Esophagus muscularis mucosa (tissue), 4 donors: ENCODE measurements around the gene DKC1. TPM values are rescaled to one million over a fixed set of nuclear protein-coding genes. Genes with fewer than 3 reads are reported as not detected.

Experiments
- DNase-seq: peaks from one replicate; pipeline ENCODE4 v3.0.0-alpha.2; 2017; ENCODE audit errors: extremely low spot score
- H3K27ac ChIP-seq, 4 donors: fragments of 200-600 bp; sonication (generic); replicated peaks in 1 of 4; 1 replicate in 3 of 4; 2 replicates in 1 of 4; pipeline ENCODE4 v1.5.1; 2016 to 2019; ENCODE audit warnings: mild to moderate bottlenecking in 1 of 4
- H3K27me3 ChIP-seq, 4 donors: fragments of 200-600 bp; sonication (generic); one replicate each; pipeline versions ENCODE4 v1.5.1 to v1.6.0; 2016 to 2019
- H3K36me3 ChIP-seq, 4 donors: fragments of 200-600 bp; sonication (generic); one replicate each; pipeline ENCODE4 v1.5.1; 2016 to 2019
- H3K4me1 ChIP-seq, 4 donors: fragments of 200-600 bp; sonication (generic); one replicate each; pipeline ENCODE4 v1.5.1; 2016 to 2019
- H3K4me3 ChIP-seq, 4 donors: fragments of 200-600 bp; sonication (generic); 1 replicate in 2 of 4; 2 replicates in 2 of 4; pipeline ENCODE4 v1.5.1; 2016 to 2019; ENCODE audit warnings: mild to moderate bottlenecking in 4 of 4, moderate library complexity in 1 of 4
- H3K9me3 ChIP-seq, 4 donors: fragments of 200-600 bp; sonication (generic); 1 replicate in 3 of 4; 2 replicates in 1 of 4; pipeline ENCODE4 v1.5.1; 2016 to 2019
- EP300 ChIP-seq: sonication (generic); formaldehyde crosslinking; IDR thresholded peaks from one replicate; pipeline ENCODE4 v1.6.1; 2017; ENCODE audit warnings: antibody characterized with exemption
- POLR2A ChIP-seq: fragments of 450-650 bp; IDR thresholded peaks from one replicate; pipeline ENCODE4 v1.6.1; 2017; ENCODE audit warnings: antibody characterized with exemption, moderate library complexity, mild to moderate bottlenecking, low read depth
- POLR2AphosphoS5 ChIP-seq, 2 donors: sonication (generic); formaldehyde crosslinking; IDR thresholded peaks; one replicate each; pipeline ENCODE4 v1.6.1; 2017; ENCODE audit warnings: antibody characterized with exemption in 2 of 2
- WGBS: methylation state at CpG from one replicate; pipeline ENCODE4 v1.1.5; 2018; 5-methylcytosine and 5-hydroxymethylcytosine counted together
- intact Hi-C: fragments of 100-400 bp; cut with DNase I; formaldehyde crosslinking; loops from one replicate; pipeline ENCODE4 v1.15.1; 2023
- total RNA-seq, 4 donors: library from RNA; depleted of rRNA; stranded (reverse); fragments of >200 nt; gene quantifications; one replicate each; pipeline versions ENCODE4 v1.1.0 to v1.2.1, GENCODE V29; 2016
- TF ChIP-seq, protein P1 (sequence below), 3 experiments: fragments of 200-600 bp in 2 of 3; fragments of 450-650 bp in 1 of 3; sonication (generic) in 2 of 3; IDR thresholded peaks; one replicate each; pipeline ENCODE4 v1.5.1; 2017 to 2019; ENCODE audit warnings: antibody characterized with exemption in 3 of 3, mild to moderate bottlenecking in 2 of 3, moderate library complexity in 1 of 3

The DKC1 gene
- total RNA-seq, 4 donors from 2014 or later: 18.3 to 29.9 (median 24.9) TPM

DNA sequence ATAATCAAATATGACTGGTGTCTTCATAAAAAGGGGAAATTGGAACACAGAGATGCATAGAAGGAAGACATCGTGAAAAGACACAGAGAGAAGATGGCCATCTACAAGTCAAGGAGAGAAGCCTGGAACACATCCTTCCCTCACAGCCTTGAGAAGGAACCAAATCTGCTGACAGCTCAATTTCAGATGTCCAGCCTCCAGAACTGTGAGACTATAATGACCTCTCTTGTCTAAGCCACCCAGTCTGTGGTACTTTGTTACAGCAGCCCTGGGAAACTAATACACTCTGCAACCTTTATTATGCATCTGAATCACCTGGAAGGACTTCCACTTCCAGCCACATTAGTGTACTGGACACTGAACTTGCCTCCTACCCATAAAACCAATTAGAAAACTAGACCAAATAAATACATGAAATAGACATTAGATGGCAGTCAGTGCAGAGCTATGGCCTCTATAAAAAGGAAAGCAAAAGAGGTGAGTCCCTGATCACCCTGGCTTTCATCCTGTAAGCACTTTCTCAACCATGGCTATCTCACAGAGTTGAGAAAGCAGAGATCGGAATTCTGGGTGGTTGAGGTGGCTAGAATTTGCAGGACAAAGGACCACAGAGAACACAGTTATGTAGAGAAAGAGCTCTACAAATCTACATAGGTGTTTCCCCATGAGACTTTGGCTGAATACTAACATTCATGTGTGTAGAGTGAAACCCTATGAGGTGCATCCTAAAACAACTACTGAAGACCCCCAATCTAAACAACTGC, 37.5 kb upstream of the DKC1 start:
- 83% methylated on average over 2 of the region's 2 CpGs for WGBS
- H3K27me3 ChIP-seq: no peaks in the 10 kb centered on the region
- no peak overlapping the region for H3K4me3 ChIP-seq
- intact Hi-C loops: no loop called here
- peaks cover 47 to 59% (median 51%) of the 10 kb centered on the region in 4 donors for H3K4me1 ChIP-seq
- H3K9me3 ChIP-seq: no peaks in the 10 kb centered on the region
- no peak for TF ChIP-seq EP300
- no peak for TF ChIP-seq POLR2A
- no peak for TF ChIP-seq POLR2AphosphoS5 (IDR thresholded peaks at IDR 0.05)
- TF ChIP-seq, protein P1, sequence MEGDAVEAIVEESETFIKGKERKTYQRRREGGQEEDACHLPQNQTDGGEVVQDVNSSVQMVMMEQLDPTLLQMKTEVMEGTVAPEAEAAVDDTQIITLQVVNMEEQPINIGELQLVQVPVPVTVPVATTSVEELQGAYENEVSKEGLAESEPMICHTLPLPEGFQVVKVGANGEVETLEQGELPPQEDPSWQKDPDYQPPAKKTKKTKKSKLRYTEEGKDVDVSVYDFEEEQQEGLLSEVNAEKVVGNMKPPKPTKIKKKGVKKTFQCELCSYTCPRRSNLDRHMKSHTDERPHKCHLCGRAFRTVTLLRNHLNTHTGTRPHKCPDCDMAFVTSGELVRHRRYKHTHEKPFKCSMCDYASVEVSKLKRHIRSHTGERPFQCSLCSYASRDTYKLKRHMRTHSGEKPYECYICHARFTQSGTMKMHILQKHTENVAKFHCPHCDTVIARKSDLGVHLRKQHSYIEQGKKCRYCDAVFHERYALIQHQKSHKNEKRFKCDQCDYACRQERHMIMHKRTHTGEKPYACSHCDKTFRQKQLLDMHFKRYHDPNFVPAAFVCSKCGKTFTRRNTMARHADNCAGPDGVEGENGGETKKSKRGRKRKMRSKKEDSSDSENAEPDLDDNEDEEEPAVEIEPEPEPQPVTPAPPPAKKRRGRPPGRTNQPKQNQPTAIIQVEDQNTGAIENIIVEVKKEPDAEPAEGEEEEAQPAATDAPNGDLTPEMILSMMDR (IDR thresholded peaks at IDR 0.05): no peak
- DNase-seq: no peak
- H3K27ac ChIP-seq: peak overlapping the region in 3 of 4 donors; percentile 16 to 85 (median 48)
- H3K36me3 ChIP-seq: no peaks in the 10 kb centered on the region

DNA sequence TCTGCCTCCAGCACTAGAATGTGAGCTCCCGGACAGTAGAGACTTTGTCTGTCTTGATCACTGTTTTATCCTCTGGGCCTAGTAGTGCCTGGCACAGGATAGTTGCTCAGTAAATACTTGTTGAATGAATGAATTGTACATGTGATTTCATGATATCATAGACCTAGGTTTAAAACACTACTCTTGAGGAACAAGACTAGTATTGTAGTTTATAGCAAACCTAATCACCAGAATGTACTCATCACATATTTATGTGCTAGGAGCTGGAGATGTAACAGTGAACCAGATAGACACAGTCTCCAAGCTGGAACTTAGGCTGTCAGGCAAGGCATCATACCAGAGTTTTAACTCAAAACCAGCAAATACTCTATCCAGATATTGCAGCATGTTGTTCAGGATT, 35.2 kb upstream of the DKC1 start:
- no peak for DNase-seq

DNA sequence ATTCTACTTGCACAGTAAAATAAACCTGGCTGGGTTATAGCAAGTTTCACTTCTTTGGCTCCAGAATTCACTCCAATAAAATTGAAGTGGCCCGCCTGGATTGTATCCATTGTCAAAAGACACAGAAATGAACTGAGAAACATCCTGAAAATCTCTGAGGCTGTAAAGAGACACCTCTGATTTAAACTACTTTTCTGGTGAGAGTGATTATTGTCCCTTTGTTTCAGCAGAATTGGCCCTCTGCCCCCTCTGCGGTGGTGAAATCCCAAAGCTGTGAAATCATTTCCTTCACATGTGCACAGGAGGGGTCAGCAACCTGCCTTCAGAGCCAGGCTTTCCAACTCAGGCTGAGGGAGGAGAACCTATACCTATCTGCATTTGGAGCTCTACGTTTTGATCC, 34.8 kb upstream of the DKC1 start:
- Histone ChIP-seq H3K4me1 (peaks cover 72 to 86% (median 77%) of the 10 kb centered on the region in 4 donors), H3K4me3 (no peak overlapping the region), H3K36me3 (no peaks in the 10 kb centered on the region), H3K27ac (peak overlapping the region; percentile 71 to 86 (median 80)), H3K27me3 (no peaks in the 10 kb centered on the region), H3K9me3 (no peaks in the 10 kb centered on the region)
- intact Hi-C loops: no loop called here
- WGBS: 14% methylated on average over 3 of the region's 3 CpGs
- peak; percentile 93 for DNase-seq
- peak; percentile 54 to 61 for TF ChIP-seq POLR2AphosphoS5 (IDR thresholded peaks at IDR 0.05)
- TF ChIP-seq, protein P1 (IDR thresholded peaks at IDR 0.05): no peak

More for the DNA sequence above, 35.2 kb upstream of the DKC1 start:
- H3K27ac ChIP-seq: peak overlapping the region; percentile 71 to 86 (median 80)
- H3K4me1 ChIP-seq: peaks cover 69 to 82% (median 73%) of the 10 kb centered on the region in 4 donors
- no peak overlapping the region for H3K4me3 ChIP-seq
- whole genome bisulfite sequencing: 86% methylated on average over 1 of the region's 1 CpG
- no peaks in the 10 kb centered on the region for H3K36me3 ChIP-seq
- H3K9me3 ChIP-seq: no peaks in the 10 kb centered on the region
- intact Hi-C loops: no loop called here
- TF ChIP-seq, protein P1 (IDR thresholded peaks at IDR 0.05): no peak
- TF ChIP-seq POLR2A (no peak), EP300 (no peak), POLR2AphosphoS5 (IDR thresholded peaks at IDR 0.05) (no peak)
- H3K27me3 ChIP-seq: no peaks in the 10 kb centered on the region

DNA sequence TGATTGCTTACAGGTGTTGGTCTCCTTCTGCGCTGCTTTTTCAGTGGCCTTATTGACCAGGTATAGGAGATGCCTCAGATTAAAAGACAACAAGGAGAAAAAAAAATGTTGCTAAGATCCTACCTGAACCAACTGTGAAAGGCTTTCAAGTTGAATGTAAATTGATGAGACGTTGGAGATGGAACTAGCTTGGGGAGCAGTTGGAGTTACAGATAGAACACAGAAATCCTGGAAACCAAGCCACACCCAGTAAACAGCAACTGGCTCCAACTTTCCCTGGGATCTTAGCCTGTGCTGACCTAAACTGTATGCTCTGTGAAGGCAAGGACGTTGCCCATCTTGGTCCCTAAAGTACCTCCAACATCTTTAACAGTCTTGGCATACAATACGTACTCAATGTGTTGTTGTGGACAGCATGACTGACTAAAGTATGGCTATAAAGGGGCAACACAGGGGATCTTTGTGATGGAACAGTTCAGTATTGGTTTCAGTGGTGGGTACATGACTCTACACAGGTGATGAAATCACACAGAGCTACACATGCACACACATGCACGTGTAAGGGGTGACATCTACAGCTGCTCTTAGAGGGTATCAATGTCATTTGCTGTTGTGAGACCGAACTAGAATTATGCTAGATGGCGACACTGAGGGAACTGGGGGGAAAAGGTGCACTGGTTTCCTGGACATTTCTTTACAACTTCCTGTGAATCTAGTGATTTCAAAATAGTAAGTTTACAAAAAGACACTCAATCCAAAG, 34.1 kb upstream of the DKC1 start:
- Histone ChIP-seq H3K36me3 (no peaks in the 10 kb centered on the region), H3K4me1 (peaks cover 80 to 94% (median 83%) of the 10 kb centered on the region in 4 donors), H3K27me3 (no peaks in the 10 kb centered on the region), H3K4me3 (no peak overlapping the region), H3K27ac (peak overlapping the region; percentile 71 to 86 (median 80)), H3K9me3 (no peaks in the 10 kb centered on the region)
- intact Hi-C loops: no loop called here
- no peak for DNase-seq
- TF ChIP-seq, protein P1 (IDR thresholded peaks at IDR 0.05): no peak
- TF ChIP-seq POLR2AphosphoS5 (IDR thresholded peaks at IDR 0.05) (no peak), EP300 (no peak), POLR2A (no peak)
- WGBS: 60% methylated on average over 7 of the region's 7 CpGs
